NCI-H69 (cell line): ENCODE measurements around the gene ALKBH2.
A peak's percentile ranks its signal among the peaks of the same experiment; 100 is the strongest.

ENCODE experiments used
- DNase-seq: peaks from one replicate; lab custom pipeline; 2025; lab: John Stamatoyannopoulos, UW

Gene ALKBH2

GRCh38 chr12:109093022-109093918 is at the start of gene ALKBH2:
ALKBH2 (minus strand) TSS chr12:109093472; CDS start chr12:109092786, 686 bp downstream.
- peak; percentile 97 for DNase-seq

GRCh38 chr12:109140560-109140959 is 47.3 kb upstream of the ALKBH2 start:
- DNase-seq, result no peak

DNA sequence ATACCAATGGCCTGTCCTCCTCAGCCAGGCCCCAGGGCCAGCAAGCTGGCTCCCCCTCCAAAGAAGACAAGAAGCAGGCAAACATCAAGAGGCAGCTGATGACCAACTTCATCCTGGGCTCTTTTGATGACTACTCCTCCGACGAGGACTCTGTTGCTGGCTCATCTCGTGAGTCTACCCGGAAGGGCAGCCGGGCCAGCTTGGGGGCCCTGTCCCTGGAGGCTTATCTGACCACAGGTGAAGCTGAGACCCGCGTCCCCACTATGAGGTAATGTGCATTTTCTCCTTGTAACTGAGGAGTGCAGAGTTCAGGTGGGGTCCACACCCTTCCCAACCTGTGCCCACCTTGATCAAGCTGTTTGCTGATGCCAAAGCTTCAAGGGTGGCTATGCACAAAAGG is 46.5 kb upstream of the ALKBH2 start:
- no peak for DNase-seq

DNA sequence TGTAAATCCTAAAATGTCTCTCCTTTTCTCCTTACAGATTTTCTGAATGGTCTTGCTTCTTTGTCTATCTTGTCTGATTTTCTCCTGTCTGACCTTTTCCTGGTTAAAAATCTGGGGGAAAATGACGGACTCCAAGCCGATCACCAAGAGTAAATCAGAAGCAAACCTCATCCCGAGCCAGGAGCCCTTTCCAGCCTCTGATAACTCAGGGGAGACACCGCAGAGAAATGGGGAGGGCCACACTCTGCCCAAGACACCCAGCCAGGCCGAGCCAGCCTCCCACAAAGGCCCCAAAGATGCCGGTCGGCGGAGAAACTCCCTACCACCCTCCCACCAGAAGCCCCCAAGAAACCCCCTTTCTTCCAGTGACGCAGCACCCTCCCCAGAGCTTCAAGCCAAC is 46.1 kb upstream of the ALKBH2 start:
- no peak for DNase-seq

GRCh38 chr12:109137055-109137454 is 43.8 kb upstream of the ALKBH2 start:
- DNase-seq, result no peak

DNA sequence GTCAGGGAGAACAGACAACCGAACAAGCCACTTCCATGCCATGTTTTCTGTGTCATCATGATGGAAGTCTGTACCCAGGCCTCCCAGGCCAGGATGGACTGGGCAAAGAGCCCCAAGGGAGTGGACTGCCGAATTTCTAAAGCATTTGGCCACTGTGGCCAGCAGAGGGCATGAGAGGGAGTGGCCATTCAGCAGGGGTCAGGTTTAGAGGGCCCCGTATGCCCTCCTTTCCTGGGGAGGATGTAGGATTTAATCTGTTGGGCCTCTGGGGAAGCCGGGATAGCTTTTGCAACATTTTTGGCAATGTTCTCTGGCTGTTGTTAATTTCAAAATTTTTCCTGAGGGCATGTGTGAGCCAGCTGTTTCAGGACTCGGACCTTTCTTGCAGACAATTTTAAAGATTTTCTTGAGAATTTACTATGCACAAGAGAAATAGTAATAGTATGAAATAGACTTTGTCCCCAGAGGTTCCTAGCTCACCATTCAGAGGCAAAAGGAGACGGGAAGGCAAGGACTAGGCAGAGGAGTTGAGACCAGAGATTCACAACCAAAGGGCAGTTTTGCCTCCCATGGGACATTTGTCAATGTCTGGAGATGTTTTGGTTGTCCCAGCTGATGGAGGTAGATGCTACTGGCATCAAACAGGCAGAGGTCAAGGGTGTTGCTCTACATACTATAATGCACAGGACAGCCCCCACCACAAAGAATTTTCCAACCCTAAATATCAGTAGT is 41.1 kb upstream of the ALKBH2 start:
- DNase-seq, result peak; percentile 8

GRCh38 chr12:109131154-109132050 is 38.1 kb upstream of the ALKBH2 start:
- peak; percentile 34 for DNase-seq

- no peak for DNase-seq
These were observed 37.3 kb upstream of the ALKBH2 start for GRCh38 chr12:109130297-109131153.

DNA sequence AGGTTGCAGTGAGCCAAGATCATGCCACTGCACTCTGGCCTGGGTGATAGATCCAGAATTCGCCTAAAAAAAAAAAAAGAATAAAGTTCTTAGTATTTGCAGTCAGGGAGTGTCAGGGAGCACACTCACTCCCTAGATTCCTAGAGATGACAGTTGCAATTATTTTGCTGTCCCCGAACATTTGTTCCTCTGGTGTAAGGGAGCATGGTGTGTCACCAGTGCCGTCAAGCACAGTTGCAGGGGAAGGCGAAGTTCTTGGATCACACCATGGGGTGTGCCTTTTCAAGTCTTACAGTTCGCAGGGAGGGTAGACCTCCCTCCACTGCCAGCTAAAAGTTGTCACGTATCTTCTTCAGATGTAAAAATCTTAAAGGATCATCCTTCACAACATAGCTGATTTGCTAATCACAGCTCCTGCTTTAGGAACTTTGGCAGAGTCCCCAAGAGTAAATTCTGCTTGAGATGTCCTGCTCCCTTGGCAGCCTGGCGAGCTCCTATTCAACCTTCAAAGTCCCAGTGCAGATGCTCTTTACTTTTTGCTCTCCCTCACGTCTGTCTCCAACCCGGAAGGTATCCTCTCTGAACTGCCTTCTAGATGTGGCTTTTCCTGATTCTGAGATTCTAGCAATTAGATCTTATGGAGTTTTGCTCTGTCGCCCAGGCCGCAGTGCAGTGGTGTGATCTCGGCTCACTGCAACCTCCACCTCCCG is 34.4 kb upstream of the ALKBH2 start:
- DNase-seq, result no peak

GRCh38 chr12:109126784-109127183 is 33.5 kb upstream of the ALKBH2 start:
- DNase-seq, result no peak

GRCh38 chr12:109125791-109126190 is 32.5 kb upstream of the ALKBH2 start:
- DNase-seq, result peak; percentile 50

GRCh38 chr12:109124878-109125648 is 31.8 kb upstream of the ALKBH2 start:
- no peak for DNase-seq

DNA sequence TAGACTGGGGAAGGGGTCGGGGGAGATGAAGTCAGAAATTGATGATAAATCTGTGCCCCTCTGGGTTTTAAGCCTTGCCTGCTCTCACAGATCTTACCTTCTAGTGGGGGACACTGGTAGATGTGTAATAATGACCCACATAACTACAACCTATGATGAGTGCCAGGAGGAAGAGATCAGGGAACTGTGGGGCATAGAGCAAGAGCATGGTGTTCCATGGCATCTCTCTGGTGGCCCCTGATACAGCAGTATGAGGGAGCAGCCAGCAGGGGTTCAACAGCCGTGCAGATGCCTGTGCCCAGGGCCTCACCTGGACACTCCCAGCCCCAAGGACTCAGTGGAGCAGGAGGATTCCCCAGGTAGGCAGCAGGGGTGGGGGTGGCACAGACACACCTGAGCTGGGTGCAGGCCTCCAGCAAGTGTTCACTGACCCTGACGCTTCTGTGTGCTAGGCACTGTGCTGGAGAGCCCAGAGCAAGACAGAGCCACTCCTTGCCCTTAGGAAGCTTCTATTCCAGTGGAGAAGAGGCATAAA is 28.1 kb upstream of the ALKBH2 start:
- no peak for DNase-seq

GRCh38 chr12:109120557-109120956 is 27.3 kb upstream of the ALKBH2 start:
- DNase-seq, result no peak

GRCh38 chr12:109120095-109120494 is 26.8 kb upstream of the ALKBH2 start:
- DNase-seq, result no peak

GRCh38 chr12:109116611-109116949 is 23.3 kb upstream of the ALKBH2 start:
- DNase-seq, result no peak

GRCh38 chr12:109115758-109116610 is 22.7 kb upstream of the ALKBH2 start, which contains the start of gene ACACB:
ACACB (plus strand) TSS chr12:109116587; CDS start chr12:109139406, 22,819 bp downstream.
- DNase-seq, result peak; percentile 43

DNA sequence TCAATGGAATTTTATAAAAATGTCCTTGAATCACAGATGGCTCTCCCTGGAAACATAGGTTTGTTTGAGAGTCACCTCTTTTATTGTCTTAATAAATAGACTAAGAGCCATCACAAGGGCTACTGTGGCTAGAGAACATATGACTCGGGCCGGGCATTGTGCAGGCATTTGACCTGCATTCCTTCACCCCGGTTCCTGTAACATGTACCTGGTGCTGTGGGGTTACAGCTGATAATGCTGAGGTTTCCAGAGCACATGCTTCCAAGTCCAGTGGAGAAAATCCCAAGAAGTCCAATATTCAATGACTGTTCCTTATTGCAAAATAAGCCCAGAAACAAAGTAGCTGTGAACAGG is 22.1 kb upstream of the ALKBH2 start:
- DNase-seq, result no peak

GRCh38 chr12:109114644-109115043 is 21.4 kb upstream of the ALKBH2 start:
- no peak for DNase-seq
